ENCODE measurements around the gene EHMT1.

- TF ChIP-seq CTCF (IDR thresholded peaks at IDR 0.05; ENCODE audit: insufficient read depth, low read depth, low read length), result no peak
- TF ChIP-seq EZH2 (IDR thresholded peaks at IDR 0.05; ENCODE audit: insufficient read depth, low read length), result no peak
These were observed 69.5 kb downstream of the EHMT1 start for GRCh38 chr9:137688261-137688660.

Data from astrocyte (in vitro differentiated cells and primary cell).